MM.1S (cell line): ENCODE data around the gene GPRC5C.

Experiments used
- DNase-seq: peaks from one replicate; pipeline ENCODE4 v3.0.0-alpha.2; 2015
- H2AFZ ChIP-seq: fragments of 300-600 bp; sonication (generic); 2 replicates; pipeline ENCODE4 v1.6.0; 2016; ENCODE audit warnings: antibody characterized with exemption, low read length
- H3F3A ChIP-seq: fragments of 300-600 bp; sonication (generic); 2 replicates; pipeline ENCODE4 v1.6.1; 2016; ENCODE audit warnings: mild to moderate bottlenecking, antibody characterized with exemption, low read length, moderate library complexity, mixed read lengths; ENCODE audit not compliant: insufficient read depth
- H3K27ac ChIP-seq: fragments of 300-600 bp; sonication (generic); 2 replicates; pipeline ENCODE4 v1.5.1; 2016; ENCODE audit warnings: mild to moderate bottlenecking, low read length
- H3K27me3 ChIP-seq: fragments of 300-600 bp; sonication (generic); replicated peaks from 2 replicates; pipeline ENCODE4 v1.6.0; 2016; ENCODE audit warnings: low read length; ENCODE audit not compliant: insufficient read depth
- H3K36me3 ChIP-seq: fragments of 300-600 bp; sonication (generic); replicated peaks from 2 replicates; pipeline ENCODE4 v1.6.1; 2016; ENCODE audit warnings: mild to moderate bottlenecking, low read length, mixed read lengths; ENCODE audit not compliant: insufficient read depth
- H3K4me1 ChIP-seq: fragments of 300-600 bp; sonication (generic); 2 replicates; pipeline ENCODE4 v1.6.1; 2016; ENCODE audit warnings: low read length, mixed read lengths
- H3K4me2 ChIP-seq: fragments of 300-600 bp; sonication (generic); 2 replicates; pipeline ENCODE4 v1.6.0; 2016; ENCODE audit warnings: low read depth, low read length
- H3K4me3 ChIP-seq: fragments of 300-600 bp; sonication (generic); 2 replicates; pipeline ENCODE4 v1.5.1; 2016; ENCODE audit warnings: low read length, mixed read lengths
- H3K79me2 ChIP-seq: fragments of 300-600 bp; sonication (generic); 2 replicates; pipeline ENCODE4 v1.6.1; 2016; ENCODE audit warnings: mixed run types, low read length, mixed read lengths
- H3K9ac ChIP-seq: fragments of 300-600 bp; sonication (generic); 2 replicates; pipeline ENCODE4 v1.6.1; 2016; ENCODE audit warnings: low read length, mixed read lengths
- H3K9me2 ChIP-seq: fragments of 300-600 bp; sonication (generic); replicated peaks from 2 replicates; pipeline ENCODE4 v1.6.1; 2016; ENCODE audit warnings: mild to moderate bottlenecking, low read length, mixed read lengths; ENCODE audit not compliant: insufficient read depth
- H3K9me3 ChIP-seq: fragments of 300-600 bp; sonication (generic); replicated peaks from 2 replicates; pipeline ENCODE4 v1.6.1; 2016; ENCODE audit warnings: mild to moderate bottlenecking, low read length, mixed read lengths; ENCODE audit not compliant: insufficient read depth
- H4K20me1 ChIP-seq: fragments of 300-600 bp; sonication (generic); 2 replicates; pipeline ENCODE4 v1.6.1; 2016; ENCODE audit warnings: mild to moderate bottlenecking, low read length, moderate library complexity, mixed read lengths; ENCODE audit not compliant: insufficient read depth
- EZH2 ChIP-seq: fragments of 300-600 bp; sonication (generic); optimal IDR thresholded peaks from 2 replicates; pipeline ENCODE3; 2017; ENCODE audit warnings: low read depth, mild to moderate bottlenecking, antibody characterized with exemption, low read length, mixed read lengths
- EZH2phosphoT487 ChIP-seq: fragments of 300-600 bp; sonication (generic); IDR thresholded peaks from 2 replicates; pipeline ENCODE4 v1.6.1; 2018; ENCODE audit warnings: antibody characterized with exemption, low read length
- TF ChIP-seq, protein P1 (sequence below): fragments of 300-600 bp; sonication (generic); IDR thresholded peaks from 2 replicates; pipeline ENCODE4 v1.5.1; 2016; ENCODE audit warnings: antibody characterized with exemption, low read length, mixed read lengths

Gene GPRC5C

DNA sequence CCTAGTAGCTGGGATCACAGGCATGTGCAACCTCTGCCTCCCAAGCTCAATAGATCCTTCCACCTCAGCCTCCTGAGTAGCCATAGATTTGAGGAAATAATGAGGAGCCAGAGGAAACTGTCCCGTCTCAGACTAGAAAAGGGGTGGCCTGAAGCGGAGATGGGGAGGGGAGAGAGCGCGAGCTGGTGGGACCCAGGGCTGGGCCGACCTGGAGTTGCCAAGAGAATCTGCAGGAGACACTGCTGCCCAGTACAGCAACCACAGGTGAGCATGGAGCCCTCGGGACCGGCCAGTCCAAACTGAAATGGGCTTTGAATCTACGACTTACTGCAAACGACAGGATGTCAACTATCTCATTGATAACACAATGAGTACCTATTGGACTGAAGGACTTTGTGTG lies 58.8 kb downstream of the GPRC5C start:
- Histone ChIP-seq H3K4me2 (no peak overlapping the region), H2AFZ (no peak overlapping the region), H3K9me3 (no peaks in the 10 kb centered on the region), H3K9me2 (no peaks in the 10 kb centered on the region), H3K4me1 (no peaks in the 10 kb centered on the region), H3K27ac (no peak overlapping the region), H3K36me3 (no peaks in the 10 kb centered on the region), H3K9ac (no peak overlapping the region), H3F3A (no peaks in the 10 kb centered on the region), H3K27me3 (peaks cover 19% of the 10 kb centered on the region), H4K20me1 (no peaks in the 10 kb centered on the region), H3K4me3 (no peak overlapping the region), H3K79me2 (no peaks in the 10 kb centered on the region)
- TF ChIP-seq, protein P1, sequence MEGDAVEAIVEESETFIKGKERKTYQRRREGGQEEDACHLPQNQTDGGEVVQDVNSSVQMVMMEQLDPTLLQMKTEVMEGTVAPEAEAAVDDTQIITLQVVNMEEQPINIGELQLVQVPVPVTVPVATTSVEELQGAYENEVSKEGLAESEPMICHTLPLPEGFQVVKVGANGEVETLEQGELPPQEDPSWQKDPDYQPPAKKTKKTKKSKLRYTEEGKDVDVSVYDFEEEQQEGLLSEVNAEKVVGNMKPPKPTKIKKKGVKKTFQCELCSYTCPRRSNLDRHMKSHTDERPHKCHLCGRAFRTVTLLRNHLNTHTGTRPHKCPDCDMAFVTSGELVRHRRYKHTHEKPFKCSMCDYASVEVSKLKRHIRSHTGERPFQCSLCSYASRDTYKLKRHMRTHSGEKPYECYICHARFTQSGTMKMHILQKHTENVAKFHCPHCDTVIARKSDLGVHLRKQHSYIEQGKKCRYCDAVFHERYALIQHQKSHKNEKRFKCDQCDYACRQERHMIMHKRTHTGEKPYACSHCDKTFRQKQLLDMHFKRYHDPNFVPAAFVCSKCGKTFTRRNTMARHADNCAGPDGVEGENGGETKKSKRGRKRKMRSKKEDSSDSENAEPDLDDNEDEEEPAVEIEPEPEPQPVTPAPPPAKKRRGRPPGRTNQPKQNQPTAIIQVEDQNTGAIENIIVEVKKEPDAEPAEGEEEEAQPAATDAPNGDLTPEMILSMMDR, result no peak
- TF ChIP-seq EZH2phosphoT487 (no peak), EZH2 (no peak)
- DNase-seq, result no peak

DNA sequence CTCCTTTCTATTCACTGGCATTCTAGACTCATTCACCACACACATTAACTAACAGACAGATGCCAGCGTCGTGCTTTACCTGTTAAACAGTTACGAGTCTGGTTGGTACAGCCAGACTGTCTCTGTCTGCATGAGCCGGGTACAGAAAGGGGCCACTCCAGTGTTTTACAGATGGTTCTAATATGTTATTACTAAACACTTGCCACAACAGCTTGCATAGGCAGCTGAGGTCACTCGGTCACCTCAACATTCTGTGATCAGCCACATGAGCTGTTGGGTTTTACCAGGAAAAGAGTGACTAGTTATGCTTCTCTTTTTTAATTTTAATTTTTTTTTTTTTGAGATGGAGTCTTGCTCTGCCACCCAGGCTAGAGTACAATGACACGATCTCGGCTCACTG lies 59.7 kb downstream of the GPRC5C start:
- Histone ChIP-seq H3K4me2 (no peak overlapping the region), H3K9ac (no peak overlapping the region), H3K27me3 (peaks cover 21% of the 10 kb centered on the region), H3K9me3 (no peaks in the 10 kb centered on the region), H3K9me2 (no peaks in the 10 kb centered on the region), H3K4me1 (no peaks in the 10 kb centered on the region), H3K4me3 (no peak overlapping the region), H3K79me2 (no peaks in the 10 kb centered on the region), H2AFZ (no peak overlapping the region), H4K20me1 (no peaks in the 10 kb centered on the region), H3K36me3 (no peaks in the 10 kb centered on the region), H3F3A (no peaks in the 10 kb centered on the region), H3K27ac (no peak overlapping the region)
- TF ChIP-seq EZH2phosphoT487, result no peak
- TF ChIP-seq, protein P1, result no peak
- no peak for TF ChIP-seq EZH2
- no peak for DNase-seq

DNA sequence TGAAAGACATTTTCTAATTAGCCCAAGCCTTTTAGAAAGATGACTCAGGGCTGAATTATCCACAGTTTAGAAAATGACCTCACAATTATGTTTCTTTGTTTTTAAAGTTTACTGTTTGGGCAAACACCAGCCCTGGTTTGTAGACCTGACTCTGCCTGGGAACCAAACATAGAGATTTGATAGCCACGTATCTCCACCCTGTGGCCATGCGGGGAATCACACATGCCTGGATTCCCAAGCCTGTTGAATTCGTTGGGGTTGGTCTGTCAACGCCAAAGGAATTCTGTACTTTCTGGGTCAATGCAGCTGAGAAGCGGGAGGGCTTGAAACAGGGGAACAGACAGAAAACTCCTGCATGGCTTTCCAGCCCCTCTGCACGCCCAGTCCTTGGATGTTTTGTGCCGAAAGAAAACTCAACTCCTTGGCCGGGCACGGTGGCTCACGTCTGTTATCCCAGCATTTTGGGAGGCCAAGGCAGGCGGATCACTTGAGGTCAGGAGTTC lies 61.5 kb downstream of the GPRC5C start:
- Histone ChIP-seq H3K36me3 (no peaks in the 10 kb centered on the region), H3K9ac (no peak overlapping the region), H3K27me3 (peaks cover 32% of the 10 kb centered on the region), H3K79me2 (no peaks in the 10 kb centered on the region), H3K9me2 (no peaks in the 10 kb centered on the region), H3K4me2 (no peak overlapping the region), H4K20me1 (no peaks in the 10 kb centered on the region), H3K9me3 (no peaks in the 10 kb centered on the region), H3K27ac (no peak overlapping the region), H3F3A (no peaks in the 10 kb centered on the region), H3K4me3 (no peak overlapping the region), H2AFZ (no peak overlapping the region), H3K4me1 (no peaks in the 10 kb centered on the region)
- TF ChIP-seq, protein P1, result peak; percentile 87
- TF ChIP-seq EZH2phosphoT487, result no peak
- DNase-seq, result peak; percentile 54
